GM21786 (cell line): Measurements from ENCODE around the gene PPP1R9B.

Experiments
- ATAC-seq: cut with Tn5 transposase; IDR thresholded peaks from one replicate; pipeline ENCODE4 v1.9.1; 2021; ENCODE audit not compliant: unreplicated experiment

PPP1R9B gene

GRCh38 chr17:50144845-50145531, 5.5 kb downstream of the PPP1R9B start:
- ATAC-seq, result no peak

GRCh38 chr17:50144355-50144754, 6.1 kb downstream of the PPP1R9B start:
- ATAC-seq, result no peak

DNA sequence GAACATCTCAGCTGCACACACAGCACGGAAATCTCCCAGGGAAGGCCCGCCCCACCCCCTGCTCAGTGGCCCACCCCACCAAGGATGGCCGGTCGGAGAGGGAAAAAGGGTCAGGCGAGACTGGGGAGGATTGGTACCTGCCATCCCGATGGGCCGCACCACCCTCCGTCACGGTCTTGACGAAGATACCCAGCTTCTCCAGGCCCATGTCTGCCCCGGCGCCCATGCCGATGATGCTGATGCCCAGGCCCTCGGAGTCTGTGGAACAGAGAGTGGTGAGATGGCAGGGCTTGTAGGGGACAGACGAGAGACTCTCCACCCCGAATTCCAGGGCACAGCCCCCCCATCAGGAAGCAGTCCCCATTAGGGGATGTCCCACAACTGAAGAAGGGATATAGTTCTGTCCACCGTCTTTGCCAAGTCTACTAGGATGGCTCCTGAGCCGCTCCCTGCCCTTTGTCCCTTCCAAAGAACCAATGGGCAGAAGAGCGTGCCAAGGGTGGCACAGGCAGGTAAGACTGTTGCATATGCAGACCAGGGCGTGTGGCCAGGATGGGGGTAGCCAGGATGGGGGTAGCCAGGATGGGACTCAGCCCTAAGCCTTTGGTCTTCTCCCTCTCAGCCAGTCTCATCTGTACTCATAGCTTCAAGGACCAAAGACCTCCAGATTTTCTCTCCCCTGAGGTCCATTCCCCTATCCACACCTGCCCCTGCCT, 6.9 kb downstream of the PPP1R9B start:
- ATAC-seq, result no peak

GRCh38 chr17:50141745-50142110, 8.7 kb downstream of the PPP1R9B start:
- ATAC-seq, result no peak

DNA sequence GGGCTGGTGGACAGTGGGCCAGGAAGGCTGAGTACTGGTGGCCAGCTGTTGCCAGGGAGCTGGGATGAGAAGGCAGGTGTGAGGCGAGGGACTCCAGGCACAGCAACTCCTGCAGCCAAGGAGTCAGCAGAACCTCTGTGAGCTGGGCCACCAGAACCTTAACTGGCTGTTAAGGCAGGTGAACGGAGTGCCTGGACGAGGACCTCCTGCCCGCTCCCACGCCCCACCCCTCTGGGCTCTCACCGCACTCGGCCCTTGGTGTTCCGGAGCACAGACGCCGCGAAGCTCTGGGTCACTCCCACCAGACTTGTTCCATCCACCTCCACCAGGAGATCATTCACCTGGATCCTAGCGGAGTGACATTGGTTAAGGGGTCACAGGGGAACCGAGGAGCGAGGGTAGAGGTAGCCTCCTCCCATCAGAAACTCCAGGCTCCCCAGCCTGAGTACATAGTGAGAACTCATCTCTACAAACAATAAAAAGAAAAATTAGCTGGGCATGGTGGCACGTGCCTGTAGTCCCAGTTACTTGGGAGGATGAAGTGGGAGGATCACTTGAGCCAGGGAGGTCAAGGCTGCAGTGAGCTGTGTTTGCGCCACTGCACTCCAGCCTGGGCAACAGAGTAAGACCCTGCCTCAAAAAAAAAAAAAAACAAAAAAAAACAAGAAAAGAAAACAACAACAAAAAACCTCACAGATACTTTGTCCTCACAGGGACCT, 9.3 kb downstream of the PPP1R9B start:
- ATAC-seq, result no peak

GRCh38 chr17:50139950-50140885, 10.3 kb downstream of the PPP1R9B start:
- peak; percentile 77 for ATAC-seq

DNA sequence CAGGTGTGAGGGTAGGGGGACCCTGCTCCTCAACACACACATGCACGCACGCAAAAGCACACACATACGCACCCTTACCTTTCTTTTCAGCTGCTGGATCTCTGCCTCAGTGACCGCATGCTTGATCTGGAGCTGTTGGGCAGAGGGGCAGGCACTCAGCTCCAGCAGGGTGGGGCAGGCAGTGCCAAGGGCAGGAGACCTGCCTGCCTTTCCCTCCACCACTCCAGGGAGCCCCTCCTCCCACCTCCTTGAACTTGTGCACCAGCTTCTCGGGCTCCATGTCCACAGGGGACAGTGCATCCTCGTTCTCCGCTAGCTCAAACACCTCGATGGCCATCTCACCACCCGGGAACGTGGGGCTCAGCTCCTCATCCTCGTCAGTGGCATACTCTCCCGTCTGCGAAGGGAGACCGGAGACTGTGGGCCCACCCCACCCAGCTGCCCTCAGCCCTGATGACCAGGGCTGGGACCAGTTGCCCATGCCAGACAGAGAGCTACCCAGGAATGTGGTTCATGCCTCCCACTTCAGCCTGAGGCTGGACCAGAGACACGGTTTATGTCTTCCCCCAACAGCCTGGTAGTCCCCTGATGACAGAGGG, 11.2 kb downstream of the PPP1R9B start:
- ATAC-seq, result no peak

DNA sequence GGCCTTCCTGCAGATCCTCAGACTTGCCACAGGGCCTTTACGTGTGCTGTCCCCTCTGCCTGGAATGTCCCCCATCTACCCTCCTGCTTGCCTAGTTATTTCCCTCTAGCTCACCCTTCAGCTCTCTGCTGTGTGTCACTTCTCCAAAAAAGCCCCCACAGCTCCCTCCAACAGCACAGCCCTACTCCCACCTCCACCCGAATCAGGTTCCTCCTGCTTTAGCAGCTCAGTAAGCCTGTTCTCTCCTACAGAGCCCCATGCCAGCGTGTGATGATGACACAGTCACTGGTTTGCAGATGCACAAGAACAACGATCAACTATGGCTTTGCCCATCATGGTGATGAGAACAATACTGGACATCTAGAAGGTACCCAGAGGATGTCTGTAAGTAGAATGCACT, 13.4 kb downstream of the PPP1R9B start:
- no peak for ATAC-seq

DNA sequence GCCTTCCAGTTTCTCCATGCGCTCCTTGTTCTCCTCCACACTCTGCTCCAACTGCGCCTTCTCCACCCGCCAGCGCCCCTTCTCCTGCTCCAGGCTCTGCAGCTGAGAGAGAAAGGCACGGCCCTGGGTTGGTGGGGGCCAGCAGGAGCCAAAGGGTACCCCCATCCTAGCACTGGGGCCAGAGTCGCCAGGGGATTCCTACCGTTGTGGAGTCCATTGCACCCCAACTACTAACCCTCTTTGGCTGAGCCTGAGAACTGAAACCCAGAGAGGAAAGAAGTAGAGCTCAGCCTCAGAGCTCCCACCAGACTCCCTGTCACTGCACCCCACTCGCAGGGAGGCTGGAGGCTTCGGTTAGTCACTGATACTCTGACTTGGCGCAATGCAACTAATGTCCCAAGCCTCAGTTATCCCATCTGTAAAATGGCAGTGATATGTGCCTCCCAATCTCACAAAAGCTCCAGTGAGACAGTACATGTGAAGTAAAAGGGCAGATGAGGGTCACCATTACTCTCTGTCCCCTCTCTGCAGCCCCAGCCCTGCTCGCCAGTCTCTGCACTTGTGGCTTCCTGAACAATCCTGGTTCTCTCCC, 14.3 kb downstream of the PPP1R9B start:
- ATAC-seq, result no peak

DNA sequence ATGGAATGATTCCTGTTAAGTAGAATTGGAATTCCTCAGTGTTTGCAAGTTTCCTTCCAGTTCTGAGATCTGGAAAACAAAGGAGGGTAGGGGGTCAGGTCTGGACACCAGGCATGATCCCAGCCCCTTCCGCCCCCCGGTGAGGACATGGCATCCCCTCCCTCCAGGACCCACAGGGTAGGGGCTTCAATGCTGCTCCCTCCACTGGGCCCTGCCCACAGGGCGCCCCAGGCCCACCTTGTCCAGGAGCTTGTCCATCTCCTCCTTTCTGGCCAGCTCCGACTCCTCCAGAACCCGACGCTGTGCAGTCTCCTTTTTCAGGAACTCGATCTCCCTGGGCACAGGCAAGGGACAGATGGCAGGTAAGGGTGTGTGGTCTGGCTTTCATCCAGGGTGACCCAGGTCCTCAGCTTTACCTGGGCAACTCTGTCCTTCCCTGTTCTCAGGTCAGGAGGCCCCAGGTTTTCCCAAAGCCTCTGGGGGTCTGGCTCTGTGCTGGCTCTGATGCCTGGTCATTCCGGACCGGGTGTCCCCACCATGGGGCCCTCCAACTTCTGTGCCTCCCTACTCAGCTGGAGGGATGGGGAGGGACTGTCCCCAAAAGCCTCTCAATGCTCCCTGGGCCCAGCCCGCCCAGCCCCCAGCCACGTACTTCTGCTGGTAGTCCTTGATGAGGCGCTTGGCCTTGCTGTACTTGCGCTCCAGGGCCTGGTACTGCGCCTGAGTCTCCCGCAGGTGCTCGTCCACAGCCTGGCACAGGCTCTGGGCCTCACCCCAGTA, 15.0 kb downstream of the PPP1R9B start:
- ATAC-seq, result no peak

GRCh38 chr17:50134206-50135110, 16.0 kb downstream of the PPP1R9B start:
- ATAC-seq, result no peak

- ATAC-seq, result no peak
Observed at GRCh38 chr17:50133769-50134099, 16.7 kb downstream of the PPP1R9B start.

GRCh38 chr17:50133028-50133768, 17.3 kb downstream of the PPP1R9B start:
- ATAC-seq, result no peak

GRCh38 chr17:50132104-50132794, 18.2 kb downstream of the PPP1R9B start:
- ATAC-seq, result no peak

GRCh38 chr17:50130559-50131305, 19.7 kb downstream of the PPP1R9B start:
- no peak for ATAC-seq

GRCh38 chr17:50129728-50130558, 20.5 kb downstream of the PPP1R9B start, which contains the start of gene SAMD14:
Gene SAMD14 (minus strand): TSS chr17:50130160. CDS start chr17:50124959, 5,201 bp downstream.
- ATAC-seq, result no peak
